GM21447 (cell line): ENCODE data around the gene CDA.

ENCODE experiments used
- ATAC-seq: cut with Tn5 transposase; IDR thresholded peaks from one replicate; pipeline ENCODE4 v1.9.1; 2021; ENCODE audit not compliant: unreplicated experiment

Gene CDA

DNA sequence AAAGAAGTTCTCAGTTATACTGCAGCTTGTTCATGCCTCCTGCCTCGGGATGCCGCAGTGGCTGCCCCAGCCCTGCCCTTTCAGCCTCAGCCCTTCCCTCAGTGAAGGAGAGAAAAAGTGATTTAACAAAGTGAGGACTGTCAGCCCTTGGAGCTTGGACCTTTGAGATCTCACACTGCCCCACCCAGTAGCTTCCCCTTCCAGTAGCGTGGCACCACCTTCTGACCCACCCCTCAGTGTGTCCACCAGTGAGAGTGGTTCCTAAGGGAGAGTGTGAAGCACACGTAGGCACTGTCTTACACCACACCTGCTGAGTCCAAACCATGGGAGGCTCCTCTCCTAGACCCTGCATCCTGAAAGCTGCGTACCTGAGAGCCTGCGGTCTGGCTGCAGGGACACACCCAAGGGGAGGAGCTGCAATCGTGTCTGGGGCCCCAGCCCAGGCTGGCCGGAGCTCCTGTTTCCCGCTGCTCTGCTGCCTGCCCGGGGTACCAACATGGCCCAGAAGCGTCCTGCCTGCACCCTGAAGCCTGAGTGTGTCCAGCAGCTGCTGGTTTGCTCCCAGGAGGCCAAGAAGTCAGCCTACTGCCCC lies at the start of gene CDA:
Gene CDA, plus strand, starts transcription at position 464 of the 592 bp plus-strand sequence. Its CDS starts 33 bp downstream, at position 497.
- no peak for ATAC-seq

DNA sequence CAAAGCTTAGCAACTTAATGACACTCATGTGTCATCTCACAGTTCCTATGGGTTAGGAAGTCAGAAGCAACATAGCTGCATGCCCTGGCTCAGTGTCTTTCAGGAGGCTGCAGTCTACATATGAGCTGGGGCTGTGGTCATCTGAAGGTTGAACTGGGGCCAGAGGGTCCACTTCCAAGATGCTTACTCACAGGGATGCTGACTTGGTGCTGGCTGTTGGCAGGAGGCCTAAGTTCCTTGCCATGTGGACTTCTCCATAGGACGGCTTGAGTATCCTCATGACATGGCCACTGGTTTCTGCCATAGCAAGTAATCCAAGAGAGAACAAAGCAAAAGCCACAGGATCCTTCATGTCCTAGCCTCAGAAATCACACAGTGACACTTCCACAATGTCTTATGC lies 48.6 kb upstream of the CDA start:
- no peak for ATAC-seq

DNA sequence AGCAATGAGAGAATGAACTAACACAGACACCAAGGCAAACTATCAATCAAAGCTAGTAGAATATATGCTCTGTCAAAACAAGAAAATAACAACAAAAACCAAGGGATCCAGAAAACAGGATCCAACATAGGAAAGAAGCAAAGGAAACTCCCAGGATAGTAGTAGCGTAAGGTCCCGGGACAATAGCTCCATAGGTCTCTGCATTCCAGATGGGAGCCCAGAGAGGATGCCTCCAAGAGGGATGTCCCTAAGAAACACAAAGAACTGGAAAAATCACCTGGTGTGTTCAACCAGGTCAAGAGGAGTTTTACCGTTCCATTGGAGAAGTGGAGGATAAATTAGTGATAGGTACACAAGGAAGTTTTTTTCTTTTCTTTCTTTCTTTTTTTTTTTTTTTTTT lies 42.3 kb upstream of the CDA start:
- no peak for ATAC-seq

DNA sequence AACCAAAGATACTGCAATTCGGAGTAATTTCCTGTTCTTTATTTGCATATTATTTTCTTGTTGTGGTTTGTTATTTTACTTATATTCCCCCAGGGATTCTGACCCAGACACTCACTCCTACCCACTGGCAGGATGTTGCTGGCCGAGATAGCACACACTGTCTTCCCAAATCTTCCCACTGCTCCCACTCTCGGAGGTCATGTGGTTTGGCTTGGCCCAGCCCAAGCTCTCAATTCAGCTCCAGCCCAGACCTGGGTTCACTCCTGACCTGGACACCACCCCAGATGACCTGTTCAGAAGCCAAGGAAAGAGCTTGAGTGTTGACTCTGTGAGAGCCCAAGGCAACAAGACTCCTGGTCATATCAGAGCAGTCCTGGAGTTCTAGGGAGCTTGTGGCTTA lies 37.7 kb upstream of the CDA start:
- no peak for ATAC-seq

DNA sequence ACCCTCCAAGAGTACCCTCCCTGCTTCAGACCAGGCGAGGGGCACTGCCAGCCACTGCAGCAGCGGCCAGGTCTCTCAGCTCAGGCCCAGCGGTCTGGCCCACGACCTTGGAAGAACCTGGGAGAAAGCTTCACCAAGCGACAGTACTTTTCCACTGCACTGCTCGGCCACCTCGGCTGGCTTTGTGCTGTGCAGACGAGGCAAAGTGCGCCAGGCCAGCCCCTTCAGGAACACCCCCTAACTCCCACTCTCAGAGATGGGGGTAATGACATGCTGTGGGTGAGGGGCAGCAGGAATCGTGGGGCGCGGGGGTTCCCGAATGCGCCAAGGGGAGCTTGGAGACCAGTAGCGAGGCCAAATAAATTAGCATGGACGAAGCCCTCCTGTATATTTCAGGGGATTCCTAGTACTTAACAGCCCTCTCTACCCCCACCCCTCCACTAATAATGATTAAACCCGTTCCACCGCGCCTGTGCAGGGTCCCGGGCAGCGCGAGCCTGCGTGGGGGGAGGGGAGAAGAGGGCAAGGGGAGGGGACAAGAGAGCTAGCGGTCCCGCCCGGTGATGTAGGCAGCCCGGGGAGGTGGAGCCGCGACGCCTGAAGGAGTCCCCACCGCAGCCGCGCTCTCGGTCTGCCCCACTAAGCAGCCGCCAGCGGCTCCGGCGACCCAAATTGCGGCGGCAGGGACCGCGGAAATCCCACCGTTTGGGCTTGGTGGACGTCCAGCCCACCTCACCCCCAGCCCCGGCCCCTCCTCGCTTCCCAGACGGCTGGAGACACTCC lies 36.8 kb upstream of the CDA start, which contains the start of gene FAM43B:
Gene FAM43B, plus strand, starts transcription at position 629 of the 783 bp plus-strand sequence. CDS start 401 bp downstream, outside the sequence.
- no peak for ATAC-seq

DNA sequence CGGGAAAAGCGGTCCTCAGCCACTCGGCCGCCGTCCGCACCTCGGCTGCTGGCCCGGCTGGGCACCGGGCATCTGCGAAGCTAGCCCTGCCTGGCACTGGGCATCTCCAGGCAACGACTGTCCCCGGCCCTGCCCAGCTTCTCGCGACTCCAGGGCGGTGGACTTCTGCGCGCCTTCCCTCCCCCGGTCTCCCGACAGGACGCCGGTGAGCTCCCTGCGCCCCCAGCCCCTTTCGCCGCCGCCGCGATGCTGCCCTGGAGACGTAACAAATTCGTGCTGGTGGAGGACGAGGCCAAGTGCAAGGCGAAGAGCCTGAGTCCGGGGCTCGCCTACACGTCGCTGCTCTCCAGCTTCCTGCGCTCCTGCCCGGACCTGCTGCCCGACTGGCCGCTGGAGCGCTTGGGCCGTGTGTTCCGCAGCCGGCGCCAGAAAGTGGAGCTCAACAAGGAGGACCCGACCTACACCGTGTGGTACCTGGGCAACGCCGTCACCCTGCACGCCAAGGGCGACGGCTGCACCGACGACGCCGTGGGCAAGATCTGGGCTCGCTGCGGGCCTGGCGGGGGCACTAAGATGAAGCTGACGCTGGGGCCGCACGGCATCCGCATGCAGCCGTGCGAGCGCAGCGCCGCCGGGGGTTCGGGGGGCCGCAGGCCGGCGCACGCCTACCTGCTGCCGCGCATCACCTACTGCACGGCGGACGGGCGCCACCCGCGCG lies 36.0 kb upstream of the CDA start:
- ATAC-seq, result no peak

DNA sequence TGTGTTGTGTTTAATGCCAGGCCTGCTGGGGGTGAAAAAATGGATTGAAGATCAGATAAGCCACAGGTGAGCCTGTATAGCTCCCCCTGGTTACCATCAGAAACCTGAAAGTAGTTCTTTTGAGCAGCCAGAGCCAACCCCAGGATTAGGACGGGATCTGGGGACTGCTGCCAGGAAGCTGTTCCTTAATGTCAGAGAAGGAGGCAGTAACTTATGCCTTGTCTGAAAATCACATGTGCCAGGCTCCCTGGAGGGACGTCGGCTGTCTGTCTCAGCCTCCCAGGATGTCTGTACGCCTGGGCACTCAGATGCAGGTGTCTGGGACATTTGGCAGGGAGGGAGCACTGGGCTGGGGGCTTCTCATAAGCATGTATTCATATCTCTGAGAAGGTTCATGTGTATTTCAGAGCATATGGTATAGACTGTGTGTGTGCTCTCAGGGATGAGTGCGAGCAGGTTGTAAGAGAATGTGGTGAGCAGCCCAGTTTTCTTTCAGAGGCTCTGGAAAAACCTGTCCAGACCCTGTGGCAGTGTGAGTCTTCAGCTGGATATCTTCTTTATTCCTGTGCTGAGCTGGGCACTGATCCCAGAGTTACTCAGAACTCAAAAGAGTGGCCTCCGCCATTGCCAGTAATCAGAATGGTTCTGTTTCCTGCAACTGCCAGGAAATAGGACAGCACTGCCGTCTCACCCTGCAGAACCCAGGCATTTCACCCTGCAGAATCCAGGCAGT lies 33.7 kb upstream of the CDA start:
- no peak for ATAC-seq

DNA sequence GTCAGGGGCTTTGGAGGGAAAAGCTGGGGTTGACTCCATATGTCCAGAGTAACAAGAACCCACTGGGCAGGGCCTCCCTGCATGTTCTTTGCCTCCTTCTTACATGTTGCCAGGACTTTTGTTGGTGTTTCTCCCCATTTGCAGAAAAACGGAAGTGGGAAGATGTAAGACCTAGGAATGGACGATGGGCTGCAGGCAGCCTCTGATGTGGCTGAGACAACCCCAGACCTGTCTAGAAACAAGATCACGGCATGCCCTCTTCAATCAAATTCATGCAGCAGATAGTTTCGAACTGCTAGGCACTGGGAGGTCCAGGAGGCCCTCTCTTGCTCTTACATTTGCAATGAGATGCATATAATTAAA lies 33.2 kb upstream of the CDA start:
- no peak for ATAC-seq

DNA sequence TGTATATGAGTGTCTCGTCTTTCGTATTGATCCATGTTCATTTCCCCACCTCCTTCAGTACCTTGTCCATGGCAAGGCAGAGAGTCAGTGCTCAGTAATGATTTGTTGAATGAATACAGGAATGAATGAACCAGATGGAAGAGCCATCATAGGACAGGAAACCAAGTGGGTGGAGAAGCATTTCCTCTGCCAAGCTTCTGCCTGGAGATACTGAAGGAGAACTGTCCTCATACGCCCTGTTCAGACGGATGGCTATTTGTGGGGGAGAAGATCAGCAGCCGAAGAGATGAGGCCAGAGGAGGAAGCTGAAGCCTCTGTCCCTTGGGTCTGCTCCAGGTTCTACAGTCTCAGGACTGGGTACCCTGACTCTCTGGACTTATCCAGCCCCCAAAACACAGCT lies 30.7 kb upstream of the CDA start:
- no peak for ATAC-seq

DNA sequence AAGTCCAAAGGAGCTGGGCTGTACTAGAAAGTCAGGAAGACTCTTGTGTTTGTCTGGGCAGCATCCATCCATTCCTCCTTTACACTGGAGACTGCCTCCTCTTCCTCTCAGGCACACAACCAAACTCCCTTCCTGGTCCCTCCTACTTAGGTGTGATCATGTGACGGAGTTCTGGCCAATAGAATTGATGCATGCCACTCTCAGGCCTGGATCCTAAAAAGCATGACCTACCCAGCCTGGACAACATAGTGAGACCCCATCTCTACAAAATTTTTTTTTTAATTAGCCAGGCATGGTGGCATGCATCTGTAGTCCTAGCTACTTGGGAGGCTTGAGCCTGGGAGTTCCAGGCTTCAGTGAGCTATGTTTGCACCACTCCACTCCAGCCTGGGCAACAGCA lies 27.9 kb upstream of the CDA start:
- ATAC-seq, result no peak

DNA sequence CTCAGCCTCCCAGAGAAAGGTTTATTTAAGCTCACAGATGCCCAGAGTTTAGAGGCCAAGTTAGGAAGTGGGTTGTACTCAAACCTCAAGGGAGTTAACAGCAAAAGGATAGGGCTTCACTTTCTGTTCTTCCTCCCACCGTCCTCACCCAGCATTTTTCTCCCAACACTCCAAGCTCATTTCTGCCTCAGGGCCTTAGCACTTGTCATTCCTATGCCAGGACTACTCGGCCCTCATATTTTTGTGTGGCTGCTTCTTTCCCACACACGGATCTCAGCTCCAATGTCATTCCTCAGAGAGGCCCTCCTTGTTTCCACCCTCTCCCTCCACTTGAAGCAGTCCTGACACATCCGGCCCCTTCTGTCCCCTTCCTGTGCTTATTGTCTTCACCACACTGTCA lies 23.7 kb upstream of the CDA start:
- no peak for ATAC-seq

DNA sequence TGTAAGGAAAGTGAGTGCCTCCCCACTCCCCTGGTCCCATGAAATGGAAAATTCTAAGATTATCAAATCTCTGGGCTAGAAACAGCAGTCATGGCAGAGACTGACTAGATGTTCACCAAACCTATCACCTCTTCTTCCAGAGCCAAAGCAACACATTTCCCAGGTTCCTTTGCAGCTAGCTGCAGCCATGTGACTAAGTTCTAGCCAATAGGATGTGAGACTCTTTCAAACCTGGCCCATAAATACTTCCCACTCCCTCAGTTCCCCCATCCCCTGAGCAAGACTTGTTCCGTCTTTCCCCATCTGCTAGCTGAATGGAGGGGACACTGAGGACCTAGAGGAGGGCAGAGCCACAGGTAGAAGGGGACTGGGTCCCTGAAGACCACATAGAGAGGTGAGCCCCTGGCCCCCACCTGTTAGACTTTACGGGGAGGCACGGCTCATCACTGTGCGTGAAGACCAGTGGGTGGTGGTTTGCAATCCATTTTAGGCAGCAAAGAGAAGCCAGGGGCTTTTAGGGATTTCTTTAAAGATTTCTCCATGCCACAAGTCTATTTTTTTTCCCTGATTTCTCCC lies 19.3 kb upstream of the CDA start:
- ATAC-seq, result no peak

DNA sequence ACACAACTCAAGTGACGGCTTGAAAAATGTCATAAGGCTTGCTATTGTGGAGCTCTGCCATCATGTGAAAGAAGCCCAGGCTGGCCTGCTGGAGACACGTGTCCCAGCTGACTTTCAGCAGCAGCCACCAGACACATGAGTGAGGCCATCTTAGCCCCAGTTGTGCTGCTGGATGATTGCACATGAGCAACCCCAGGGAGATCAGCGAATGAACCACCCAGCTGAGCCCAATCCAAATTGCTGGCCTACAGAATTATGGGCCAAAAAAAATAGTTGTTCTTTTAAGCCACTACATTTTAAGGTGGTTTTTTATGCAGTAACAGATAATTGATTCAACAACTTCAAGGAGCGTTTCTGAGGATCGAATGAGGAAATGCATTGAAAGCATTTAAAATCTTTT lies 17.5 kb upstream of the CDA start:
- ATAC-seq, result no peak

DNA sequence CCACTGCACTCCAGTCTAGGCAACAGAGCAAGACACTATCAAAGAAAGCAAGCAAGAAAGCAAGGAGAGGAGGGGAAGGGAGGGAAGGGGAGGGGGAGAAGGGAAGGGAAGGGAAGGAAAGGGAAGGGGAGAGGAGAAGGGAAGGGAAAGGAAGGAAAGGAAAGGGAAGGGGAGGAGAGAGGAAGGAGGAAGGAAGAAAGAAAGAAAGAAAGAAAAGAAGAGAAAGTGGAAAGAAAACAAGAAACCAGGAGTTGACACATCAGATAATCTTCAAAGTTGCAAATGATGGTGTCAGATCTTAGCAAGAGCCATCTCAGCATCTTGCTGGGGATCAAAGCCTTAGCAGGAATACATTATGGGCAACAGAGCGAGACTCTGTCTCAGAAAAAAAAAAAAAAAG lies 14.9 kb upstream of the CDA start:
- ATAC-seq, result no peak

DNA sequence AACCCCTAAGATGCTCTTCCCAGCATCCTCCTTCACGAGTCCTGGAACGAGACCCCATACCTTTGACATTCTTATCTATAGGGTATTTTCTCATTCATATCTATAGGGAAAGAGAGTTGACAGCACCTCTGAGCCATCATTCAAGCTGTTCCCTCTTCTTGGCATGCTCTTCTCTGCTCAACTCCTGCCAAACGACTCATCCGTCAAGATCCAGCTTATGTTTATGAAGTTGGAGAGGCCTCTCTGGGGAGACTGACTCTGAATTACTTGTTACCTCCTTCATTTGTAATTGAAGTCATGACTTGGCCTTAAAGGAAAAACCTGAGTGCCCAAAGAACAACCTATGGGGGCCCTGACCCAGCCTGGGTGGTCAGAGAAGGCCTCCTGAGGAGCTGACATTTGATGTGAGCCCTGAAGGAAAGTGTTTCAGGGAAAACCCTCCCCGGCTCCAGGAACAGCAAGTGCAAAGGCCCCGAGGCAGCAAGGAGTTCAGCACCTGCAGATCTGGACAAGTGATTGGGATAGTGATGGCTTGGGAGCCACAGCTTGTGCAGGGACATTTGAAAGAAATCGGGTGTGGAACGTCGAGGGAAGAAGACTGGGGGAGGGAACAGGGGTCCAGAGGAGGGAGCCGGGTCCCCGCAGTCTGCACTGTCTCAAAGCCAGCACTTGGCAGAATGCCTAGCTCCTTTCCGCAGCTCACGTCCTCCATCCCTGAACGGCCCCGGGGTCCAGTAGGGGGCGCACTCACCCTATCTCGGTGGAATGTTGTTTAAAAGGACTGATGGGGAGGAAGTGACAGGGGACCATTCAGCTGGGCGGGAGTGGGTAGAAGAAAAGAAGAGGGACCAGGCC lies 14.0 kb upstream of the CDA start:
- no peak for ATAC-seq

DNA sequence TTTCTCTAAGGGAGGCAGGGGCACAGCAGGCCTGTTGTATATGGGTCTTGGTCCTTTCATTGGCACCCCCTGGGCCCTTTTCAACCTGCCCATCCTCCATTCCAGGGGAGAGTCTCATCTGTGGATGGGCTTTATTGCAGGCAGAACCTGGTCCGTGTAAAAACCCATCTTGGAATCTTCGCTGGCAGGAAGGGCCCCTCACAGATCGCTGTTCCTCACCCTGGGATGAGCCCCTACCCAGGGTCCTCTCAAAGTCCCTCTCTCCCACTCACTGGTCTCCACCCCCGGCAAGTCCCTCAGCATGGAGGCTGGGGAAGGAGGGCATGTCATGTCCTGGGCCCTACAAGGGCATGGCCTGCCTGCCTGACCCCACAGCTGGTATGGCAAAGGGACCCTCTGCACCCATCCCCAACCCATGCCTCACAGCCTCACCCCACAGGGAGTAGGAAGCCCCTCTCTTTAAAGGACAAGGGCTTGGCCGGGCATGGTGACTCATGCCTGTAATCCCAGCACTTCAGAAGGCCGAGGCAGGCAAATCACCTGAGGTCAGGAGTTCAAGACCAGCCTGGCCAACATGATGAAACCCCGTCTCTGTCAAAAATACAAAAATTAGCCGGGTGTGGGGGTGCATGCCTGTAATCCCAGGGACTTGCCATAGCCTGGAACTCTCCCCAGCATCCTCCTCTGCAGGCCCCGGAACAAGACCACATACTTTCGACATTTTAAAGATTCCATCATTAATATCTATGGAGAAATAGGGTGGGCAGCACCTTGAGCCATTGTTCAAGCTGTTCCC lies 13.2 kb upstream of the CDA start:
- no peak for ATAC-seq

DNA sequence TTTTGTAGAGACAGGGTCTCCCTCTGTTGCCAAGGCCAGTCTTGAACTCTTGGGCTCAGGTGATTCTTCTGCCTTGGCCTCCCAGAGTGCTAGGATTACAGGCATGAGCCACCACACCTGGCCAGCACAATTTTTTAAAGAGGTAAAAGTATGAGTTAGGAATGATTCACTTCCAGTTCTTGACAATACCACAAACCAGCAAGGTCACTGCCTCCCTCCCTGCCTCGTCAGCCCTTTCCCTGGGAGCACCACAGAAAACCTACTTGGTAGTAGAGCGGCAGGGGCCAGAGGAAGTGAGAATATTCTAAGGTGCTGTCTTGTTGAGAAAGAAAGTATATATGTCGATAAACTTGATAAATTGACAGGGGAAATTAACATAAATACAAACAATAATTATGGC lies 10.8 kb upstream of the CDA start:
- ATAC-seq, result no peak

DNA sequence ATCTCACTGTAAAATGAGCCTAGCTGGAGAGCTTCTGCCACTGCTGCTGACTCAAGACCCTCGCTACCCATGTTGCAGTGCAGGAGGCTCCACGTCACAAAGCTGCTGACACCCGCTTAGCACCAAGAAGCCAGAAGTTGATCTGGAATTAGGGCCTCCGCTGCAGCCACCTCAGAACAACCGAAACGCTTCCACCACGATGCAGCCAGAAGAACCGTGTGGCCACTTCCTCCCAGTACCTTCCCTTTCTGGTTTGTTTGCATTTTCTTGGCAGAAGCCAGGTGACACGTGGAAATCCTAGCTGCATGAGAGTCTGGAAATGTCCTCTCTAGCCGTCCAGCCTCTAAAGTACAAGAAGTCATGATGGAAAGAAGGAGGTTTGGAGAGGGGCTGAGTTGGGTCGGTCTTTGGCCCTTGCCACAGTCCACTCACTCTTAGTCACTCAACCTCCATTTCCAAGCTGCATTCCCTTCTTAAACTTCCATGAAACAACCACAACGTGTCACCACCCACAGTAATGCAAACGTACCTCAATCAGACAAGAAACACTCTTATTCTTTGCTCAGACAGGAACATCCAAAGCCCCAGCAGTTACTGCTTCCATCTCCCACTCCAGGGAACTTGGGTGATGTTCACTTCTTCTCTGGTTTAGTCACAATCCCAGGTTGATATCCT lies 10.0 kb upstream of the CDA start:
- no peak for ATAC-seq

DNA sequence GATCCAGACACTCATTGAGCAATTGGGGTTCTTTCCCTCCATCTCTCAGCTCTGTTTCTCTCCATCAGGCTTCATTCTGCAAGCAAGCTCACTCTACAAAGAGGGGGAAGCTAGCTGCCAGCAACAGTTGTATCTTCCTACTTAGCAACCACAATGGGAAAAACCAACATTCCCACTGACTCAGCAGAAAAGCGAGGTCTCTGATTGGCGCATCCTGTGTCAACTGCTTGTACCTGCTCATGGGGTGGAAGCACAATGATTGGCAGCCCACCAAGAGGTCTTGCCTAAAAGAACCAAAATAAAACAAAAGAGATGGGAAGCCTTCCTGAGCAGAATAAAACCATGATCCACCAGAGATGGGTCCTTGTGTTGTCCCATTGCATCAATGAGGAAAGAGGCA lies 4.0 kb upstream of the CDA start:
- no peak for ATAC-seq
